HG03342 (cell line): ENCODE measurements around the gene TEPSIN.
"Not testable (repeated sequence)": the region's sequence is repeated elsewhere in the genome, so short reads cannot be mapped to it uniquely, and the experiment has no call there.

ENCODE experiments used
- ATAC-seq: cut with Tn5 transposase; IDR thresholded peaks from one replicate; pipeline ENCODE4 v1.9.1; 2021; ENCODE audit warnings: mild to moderate bottlenecking, moderate library complexity; ENCODE audit not compliant: unreplicated experiment

TEPSIN gene

DNA sequence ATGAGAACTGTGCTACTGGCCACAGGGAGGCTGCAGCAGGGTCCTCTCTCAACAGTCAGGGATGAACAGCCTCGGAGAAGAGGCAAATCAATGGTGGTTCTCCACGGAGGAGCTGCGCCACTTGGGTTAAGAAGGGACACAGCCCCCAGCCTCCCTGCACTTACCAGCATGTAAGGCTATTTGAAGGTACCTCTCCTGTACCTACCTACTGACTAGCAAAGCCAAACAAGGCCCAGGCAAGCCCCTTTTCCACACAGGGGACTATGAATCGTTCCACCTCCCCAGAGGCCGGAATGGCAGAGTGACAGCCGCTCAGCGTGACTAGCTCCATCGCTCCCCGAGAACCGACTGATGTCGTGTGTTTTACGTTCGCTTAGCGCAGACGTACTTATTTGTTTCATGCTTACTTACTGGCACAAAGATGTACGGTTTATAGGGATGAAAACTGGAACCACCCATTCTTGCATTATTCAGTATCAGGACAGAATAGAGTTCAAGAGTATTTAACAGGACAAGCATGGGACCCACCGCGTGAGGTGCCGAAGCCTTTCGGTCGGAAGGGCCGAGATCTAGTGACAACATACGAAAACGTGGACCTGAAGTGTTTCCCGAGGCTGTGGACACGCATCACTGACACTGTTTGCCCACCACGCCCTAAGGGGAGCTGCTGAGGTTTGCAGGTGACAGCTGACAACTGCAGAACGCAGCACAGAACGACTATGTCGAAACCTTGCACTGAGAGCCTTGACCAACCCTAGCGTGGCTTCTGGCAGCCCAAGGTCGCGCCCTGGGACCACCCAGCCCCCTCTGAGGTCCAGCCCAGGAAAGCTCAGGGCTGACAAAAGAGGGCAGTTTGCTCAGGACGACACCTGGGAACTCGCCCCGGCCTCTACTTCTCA is 1.0 kb downstream of the TEPSIN start:
- ATAC-seq: no peak

DNA sequence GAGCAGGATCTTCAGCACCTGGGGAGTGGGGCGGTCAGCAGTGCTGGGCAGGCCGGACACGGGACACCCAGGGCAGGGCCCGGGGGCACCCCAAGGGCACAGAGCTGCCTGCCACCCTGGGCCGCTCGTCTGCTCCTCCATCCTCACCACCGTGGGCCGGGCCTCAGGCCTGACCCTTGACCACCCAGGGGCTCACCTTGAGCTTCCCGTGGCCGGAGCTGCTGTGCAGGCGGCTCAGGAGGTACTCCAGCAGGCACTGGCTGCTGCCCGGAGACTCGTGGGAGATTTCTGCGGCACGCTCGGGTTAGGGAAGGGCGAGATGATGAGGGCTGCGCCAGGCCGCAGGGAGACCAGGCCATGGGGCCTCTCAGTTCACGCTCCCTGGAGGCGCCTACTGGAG is 2.1 kb downstream of the TEPSIN start:
- no peak for ATAC-seq

- no peak for ATAC-seq
Observed at GRCh38 chr17:81235822-81236740, 2.8 kb downstream of the TEPSIN start.

DNA sequence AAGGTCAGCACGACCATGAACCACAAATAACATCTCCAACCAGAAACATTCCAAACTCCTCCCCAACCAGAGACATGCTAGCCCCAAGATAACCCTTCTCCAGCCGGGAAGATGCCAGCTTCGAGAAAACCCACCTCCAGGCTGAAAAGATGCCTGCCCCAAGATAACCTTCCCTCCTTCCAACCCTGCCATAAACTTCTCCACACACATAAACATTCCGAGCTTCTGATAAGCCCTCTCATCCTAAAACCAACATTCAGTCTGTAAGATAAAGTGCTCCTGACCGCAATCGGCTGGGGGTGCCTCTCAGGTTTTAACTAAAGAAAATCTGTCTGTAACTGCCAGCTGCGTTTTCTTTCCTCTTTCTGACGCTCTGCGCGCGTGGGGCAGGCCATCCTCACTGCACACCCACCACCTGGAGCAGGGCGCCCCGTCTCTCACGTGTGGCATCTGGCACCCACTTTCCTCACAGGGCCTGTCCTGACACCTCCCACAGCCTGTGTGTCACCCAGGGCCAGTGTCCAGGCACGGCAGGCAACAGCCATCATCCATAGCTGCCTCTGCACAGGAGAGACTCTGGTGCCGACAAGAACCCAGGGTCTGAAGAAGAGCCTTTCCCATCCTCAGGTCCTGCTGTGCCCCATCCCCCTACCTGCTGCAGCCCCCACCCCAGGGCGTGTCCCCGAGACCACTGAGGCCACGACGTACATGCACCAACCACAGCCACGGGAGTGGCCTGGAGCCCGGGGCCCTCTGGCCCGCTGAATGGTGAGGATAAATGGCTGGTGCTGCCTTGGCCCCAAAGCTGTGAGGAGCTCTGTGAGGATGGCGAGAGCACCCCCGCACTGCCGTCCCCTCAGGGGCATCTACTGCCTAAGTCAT is 3.7 kb downstream of the TEPSIN start:
- no peak for ATAC-seq

GRCh38 chr17:81234506-81234855 is 4.4 kb downstream of the TEPSIN start:
- no peak for ATAC-seq

GRCh38 chr17:81233811-81234505 is 4.9 kb downstream of the TEPSIN start:
- ATAC-seq: no peak

- ATAC-seq: no peak
Observed at GRCh38 chr17:81233316-81233715, 5.5 kb downstream of the TEPSIN start.

DNA sequence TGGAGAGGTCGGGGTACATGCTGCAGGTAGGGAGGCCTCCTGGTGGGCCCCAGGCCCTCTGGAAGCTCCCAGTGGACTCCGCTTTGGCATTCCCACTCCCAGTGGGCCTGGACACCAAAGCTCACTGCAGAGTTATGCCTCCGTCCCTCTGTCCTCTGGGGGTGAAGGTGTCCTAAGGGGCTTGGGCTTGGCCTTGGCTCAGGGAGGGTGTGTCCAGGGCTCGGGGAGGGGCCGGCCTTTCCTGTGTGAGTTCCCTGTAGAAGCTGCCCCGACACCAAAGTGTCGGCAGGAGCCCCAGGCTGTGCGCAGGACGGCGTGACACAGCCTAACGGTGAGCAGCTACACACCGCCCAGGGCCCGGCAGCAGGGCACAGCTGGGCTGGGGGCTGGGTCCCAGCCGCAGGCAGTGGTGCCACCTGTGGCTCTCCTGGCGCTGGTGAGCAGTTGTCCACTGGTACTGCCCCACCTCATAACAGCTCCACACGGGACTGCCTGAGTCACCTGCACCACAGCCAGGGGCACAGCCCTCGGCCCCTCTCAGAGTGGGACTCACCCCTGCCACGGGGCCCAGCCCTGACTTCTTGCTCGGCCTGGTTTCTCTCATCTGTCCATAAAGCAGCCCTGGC is 6.1 kb downstream of the TEPSIN start:
- no peak for ATAC-seq

GRCh38 chr17:81231766-81232581 is 6.9 kb downstream of the TEPSIN start:
- no peak for ATAC-seq

GRCh38 chr17:81231121-81231645 is 7.7 kb downstream of the TEPSIN start:
- no peak for ATAC-seq

GRCh38 chr17:81230043-81230820 is 8.6 kb downstream of the TEPSIN start:
- ATAC-seq: no peak

- no peak for ATAC-seq
Observed at GRCh38 chr17:81229666-81229920, 9.3 kb downstream of the TEPSIN start.

DNA sequence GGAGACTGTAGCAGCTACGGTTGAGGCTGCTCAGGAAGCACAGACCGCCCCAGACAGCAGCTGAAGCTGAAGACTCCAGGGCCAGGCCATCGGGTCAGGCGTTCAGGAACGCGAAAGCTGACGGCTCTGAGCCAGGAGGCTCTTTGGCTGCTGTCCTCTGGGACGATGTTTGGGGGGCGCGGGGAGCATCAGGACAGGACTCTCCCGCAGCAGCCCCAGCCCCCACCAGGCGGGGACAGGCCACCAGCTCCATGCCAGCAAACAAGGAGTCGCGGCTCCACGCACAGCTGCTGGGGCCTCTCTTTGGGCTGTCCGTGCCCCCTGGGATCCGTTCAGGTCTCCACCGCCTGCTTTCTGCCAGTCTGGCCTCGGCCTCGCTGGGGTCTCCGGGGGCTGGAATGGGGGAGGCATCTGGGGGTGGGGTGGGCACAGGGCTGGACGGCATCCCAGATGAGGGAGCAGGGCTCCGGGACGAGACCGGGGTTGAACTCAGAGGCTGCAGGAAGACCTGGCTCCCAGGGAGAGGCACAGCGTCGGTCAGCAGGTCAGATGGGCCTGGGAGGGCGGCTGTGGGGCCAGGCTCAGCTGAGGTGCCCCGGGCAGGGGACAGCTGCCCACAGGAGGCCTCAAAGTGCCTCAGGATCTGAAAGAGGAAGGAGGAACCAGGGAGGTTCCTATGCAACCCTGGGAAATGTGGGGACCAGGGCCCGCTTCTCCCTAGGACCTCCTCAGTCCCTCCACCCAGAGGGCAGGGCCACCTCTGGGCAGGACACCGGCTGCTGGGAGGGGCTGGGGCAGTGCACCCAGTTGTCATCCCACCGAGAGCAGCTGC is 9.8 kb downstream of the TEPSIN start:
- ATAC-seq: no peak

DNA sequence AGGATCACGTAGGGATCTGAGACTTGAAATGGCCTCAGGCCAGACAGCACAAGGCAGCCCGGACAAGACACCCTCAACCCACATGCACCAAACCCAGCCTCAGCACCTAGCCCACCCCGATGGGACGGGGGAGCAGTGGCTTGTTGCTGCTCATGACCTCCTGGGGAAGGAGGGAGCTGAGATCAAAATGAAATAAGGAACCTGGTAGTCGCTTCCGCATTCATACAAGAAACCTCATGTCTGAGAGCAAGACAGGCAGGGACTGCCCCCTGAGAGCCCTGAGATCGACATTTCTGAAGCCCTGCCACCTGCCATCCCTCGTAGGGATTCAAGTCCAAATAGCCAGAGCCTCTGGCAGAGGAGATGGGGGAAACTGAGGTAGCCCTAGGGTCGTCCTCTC is 10.4 kb downstream of the TEPSIN start:
- no peak for ATAC-seq

DNA sequence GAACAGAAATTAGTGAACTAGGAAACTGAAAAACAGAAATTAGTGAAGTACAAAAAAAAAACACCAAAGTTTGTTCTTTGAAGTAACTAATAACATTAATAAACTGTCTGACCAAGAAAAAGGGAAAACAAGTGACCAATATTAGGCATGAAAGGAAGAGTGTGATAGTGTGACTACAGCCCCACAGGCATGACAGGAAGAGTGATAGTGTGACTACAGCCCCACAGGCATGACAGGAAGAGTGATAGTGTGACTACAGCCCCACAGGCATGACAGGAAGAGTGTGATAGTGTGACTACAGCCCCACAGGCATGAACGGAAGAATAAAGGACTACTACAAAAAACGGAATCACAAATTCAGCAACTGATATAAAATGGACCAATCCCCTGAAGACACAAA is 11.2 kb downstream of the TEPSIN start:
- not testable (repeated sequence) for ATAC-seq

DNA sequence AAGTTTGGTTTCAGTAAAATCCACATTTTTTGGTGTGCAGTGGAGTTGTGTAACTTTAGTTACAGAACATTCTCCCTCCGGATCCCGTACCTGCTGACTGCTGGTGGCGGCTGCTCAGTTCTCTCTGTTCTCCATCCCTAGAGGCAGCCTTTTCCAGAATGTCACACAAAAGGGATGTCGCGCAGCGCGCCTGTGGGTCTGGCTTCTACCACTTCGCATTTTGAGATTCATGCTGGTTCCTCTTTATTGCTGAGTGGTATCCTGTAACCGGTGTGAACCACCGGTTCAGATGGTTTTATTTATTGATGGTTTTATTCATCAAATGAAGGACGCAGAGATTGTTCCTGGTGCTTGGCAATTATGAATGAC is 15.1 kb downstream of the TEPSIN start:
- ATAC-seq: no peak
